H9 (cell line): Measurements from ENCODE around the gene SREBF1. TPM values are rescaled to one million over a fixed set of nuclear protein-coding genes. Genes with fewer than 3 reads are reported as not detected.

Experiments used
- DNase-seq: peaks from one replicate; pipeline ENCODE4 v3.0.0-alpha.2; 2017
- H2AFZ ChIP-seq: one replicate; pipeline ENCODE4 v1.6.1; 2013; ENCODE audit warnings: mild to moderate bottlenecking, low read length, control low read depth, moderate library complexity
- H2AK5ac ChIP-seq: 2 replicates; pipeline ENCODE4 v1.6.1; 2013; ENCODE audit warnings: low read length, control low read depth, mixed read lengths; ENCODE audit not compliant: insufficient read length
- H2BK120ac ChIP-seq: one replicate; pipeline ENCODE4 v1.6.1; 2013; ENCODE audit warnings: low read depth, mild to moderate bottlenecking, low read length, control low read depth, inconsistent platforms; ENCODE audit not compliant: poor library complexity, severe bottlenecking
- H2BK12ac ChIP-seq: 2 replicates; pipeline ENCODE4 v1.6.1; 2013; ENCODE audit warnings: low read length, control low read depth, mixed read lengths, low read depth; ENCODE audit not compliant: insufficient read length
- H2BK15ac ChIP-seq: 2 replicates; pipeline ENCODE4 v1.6.1; 2013; ENCODE audit warnings: low read depth, low read length, control low read depth
- H2BK20ac ChIP-seq: one replicate; pipeline ENCODE4 v1.6.1; 2013; ENCODE audit warnings: low read depth, mild to moderate bottlenecking, low read length, control low read depth, inconsistent platforms; ENCODE audit not compliant: poor library complexity, severe bottlenecking
- H2BK5ac ChIP-seq: 2 replicates; pipeline ENCODE4 v1.6.1; 2013; ENCODE audit warnings: low read length, control low read depth, mixed read lengths; ENCODE audit not compliant: insufficient read length
- H3K14ac ChIP-seq: 2 replicates; pipeline ENCODE4 v1.6.1; 2013; ENCODE audit warnings: low read length, control low read depth; ENCODE audit not compliant: insufficient read depth
- H3K18ac ChIP-seq: 2 replicates; pipeline ENCODE4 v1.6.1; 2013; ENCODE audit warnings: low read depth, mild to moderate bottlenecking, mixed read lengths, low read length, control low read depth; ENCODE audit not compliant: insufficient read length
- H3K23ac ChIP-seq: 2 replicates; pipeline ENCODE4 v1.6.1; 2013; ENCODE audit warnings: low read length, control low read depth, mixed read lengths, low read depth; ENCODE audit not compliant: insufficient read length
- H3K23me2 ChIP-seq: 2 replicates; pipeline ENCODE4 v1.6.1; 2013; ENCODE audit warnings: low read depth, mild to moderate bottlenecking, mixed read lengths, low read length, control low read depth; ENCODE audit not compliant: insufficient read length, poor library complexity, severe bottlenecking
- H3K27ac ChIP-seq: 2 replicates; pipeline ENCODE4 v1.5.1; 2013; ENCODE audit warnings: low read length, control low read depth, mixed read lengths, low read depth; ENCODE audit not compliant: insufficient read length
- H3K27me3 ChIP-seq: 2 replicates; pipeline ENCODE4 v1.6.1; 2013; ENCODE audit warnings: low read length, control low read depth, inconsistent platforms; ENCODE audit not compliant: insufficient read depth
- H3K4ac ChIP-seq: 2 replicates; pipeline ENCODE4 v1.6.1; 2013; ENCODE audit warnings: low read depth, mild to moderate bottlenecking, control low read depth, inconsistent platforms, low read length, moderate library complexity
- H3K4me1 ChIP-seq: 2 replicates; pipeline ENCODE4 v1.6.1; 2013; ENCODE audit warnings: low read length, control low read depth, inconsistent platforms; ENCODE audit not compliant: insufficient read depth
- H3K4me2 ChIP-seq: 2 replicates; pipeline ENCODE4 v1.6.1; 2013; ENCODE audit warnings: low read length, control low read depth, mixed read lengths; ENCODE audit not compliant: insufficient read length, insufficient read depth
- H3K56ac ChIP-seq: 2 replicates; pipeline ENCODE4 v1.6.1; 2013; ENCODE audit warnings: low read depth, mild to moderate bottlenecking, mixed read lengths, low read length, control low read depth; ENCODE audit not compliant: insufficient read length
- H3K79me1 ChIP-seq: 2 replicates; pipeline ENCODE4 v1.6.1; 2013; ENCODE audit warnings: low read depth, mild to moderate bottlenecking, moderate library complexity, low read length, control low read depth, inconsistent platforms; ENCODE audit not compliant: insufficient read depth, poor library complexity, severe bottlenecking
- H3K79me2 ChIP-seq: 2 replicates; pipeline ENCODE4 v1.6.1; 2013; ENCODE audit warnings: low read length, control low read depth, inconsistent platforms; ENCODE audit not compliant: insufficient read depth
- H3K9ac ChIP-seq: 2 replicates; pipeline ENCODE4 v1.6.1; 2013; ENCODE audit warnings: low read length, control low read depth, mixed read lengths; ENCODE audit not compliant: insufficient read length; ENCODE audit errors: extremely low read depth
- H3K9me3 ChIP-seq: one replicate; pipeline ENCODE4 v1.6.1; 2013; ENCODE audit warnings: low read depth, low read length, inconsistent platforms; ENCODE audit not compliant: control insufficient read depth
- H3T11ph ChIP-seq: one replicate; pipeline ENCODE4 v1.6.1; 2013; ENCODE audit warnings: mild to moderate bottlenecking, low read length, control low read depth, inconsistent platforms
- H4K20me1 ChIP-seq: one replicate; pipeline ENCODE4 v1.6.1; 2013; ENCODE audit not compliant: control insufficient read depth, insufficient read length, insufficient read depth
- H4K5ac ChIP-seq: 2 replicates; pipeline ENCODE4 v1.6.1; 2013; ENCODE audit warnings: low read depth, mild to moderate bottlenecking, mixed read lengths, low read length, control low read depth; ENCODE audit not compliant: insufficient read length
- H4K8ac ChIP-seq: replicated peaks from 2 replicates; pipeline ENCODE4 v1.6.1; 2013; ENCODE audit warnings: low read length, control low read depth, mixed read lengths, low read depth; ENCODE audit not compliant: insufficient read length
- H4K91ac ChIP-seq: 2 replicates; pipeline ENCODE4 v1.6.1; 2013; ENCODE audit warnings: low read depth, mild to moderate bottlenecking, moderate library complexity, mixed read lengths, low read length, control low read depth; ENCODE audit not compliant: insufficient read length
- H3K27ac Mint-ChIP-seq, 3 experiments: 2 replicates in 2 of 3; 3 replicates in 1 of 3; pipeline ENCODE4 v1.8.0; 2020 to 2021; ENCODE audit warnings: mixed read lengths in 3 of 3, mild to moderate bottlenecking in 1 of 3, moderate library complexity in 1 of 3
- H3K27me3 Mint-ChIP-seq: 2 replicates; pipeline ENCODE4 v1.8.0; 2021; ENCODE audit warnings: low read depth, mild to moderate bottlenecking, moderate library complexity, mixed read lengths
- H3K36me3 Mint-ChIP-seq, 3 experiments: 2 replicates in 2 of 3; 3 replicates in 1 of 3; pipeline ENCODE4 v1.8.0; 2020 to 2021; ENCODE audit warnings: low read depth in 3 of 3, mixed read lengths in 3 of 3; ENCODE audit not compliant: insufficient read depth in 1 of 3
- H3K4me1 Mint-ChIP-seq, 2 experiments: 2 replicates each; pipeline ENCODE4 v1.8.0; 2020; ENCODE audit warnings: mixed read lengths in 2 of 2
- H3K4me3 Mint-ChIP-seq, 2 experiments: 2 replicates in 1 of 2; 3 replicates in 1 of 2; pipeline ENCODE4 v1.8.0; 2020 to 2021; ENCODE audit warnings: mild to moderate bottlenecking in 2 of 2, mixed read lengths in 2 of 2, moderate library complexity in 1 of 2
- H3K9me3 Mint-ChIP-seq, 2 experiments: 2 replicates in 1 of 2; 3 replicates in 1 of 2; pipeline ENCODE4 v1.8.0; 2020; ENCODE audit warnings: mild to moderate bottlenecking in 2 of 2, mixed read lengths in 2 of 2, moderate library complexity in 1 of 2
- CTCF ChIP-seq: fragments of 200-600 bp; sonication (generic); conservative IDR thresholded peaks from 3 replicates; pipeline ENCODE4 v1.8.0; 2021; ENCODE audit warnings: antibody characterized with exemption, mild to moderate bottlenecking
- WGBS: extraction: QIAGEN DNeasy Blood & Tissue Kit; methylation state at CpG from one replicate; pipeline ENCODE4 v1.1.7; 2013; ENCODE audit warnings: missing lambda C conversion rate, low lambda C conversion rate, mixed read lengths; ENCODE audit not compliant: insufficient read length; ENCODE audit errors: extremely low coverage; 5-methylcytosine and 5-hydroxymethylcytosine counted together
- total RNA-seq: library from RNA; stranded (reverse); gene quantifications from 2 replicates; pipeline ENCODE4 v1.2.1, GENCODE V29; 2021

Gene SREBF1
- total RNA-seq, 1 experiment from 2014 or later: 81.9 TPM

GRCh38 chr17:17783116-17783824, 53.5 kb downstream of the SREBF1 start:
- DNase-seq: peak; percentile 91
- Histone ChIP-seq H2BK20ac (no peak overlapping the region), H3K27me3 (no peaks in the 10 kb centered on the region; the same call in 1 of the 2 replicates), H3K4ac (no peak overlapping the region), H3K4me1 (no peaks in the 10 kb centered on the region), H3T11ph (no peak overlapping the region), H2BK5ac (no peak overlapping the region), H3K9me3 (no peaks in the 10 kb centered on the region), H2AK5ac (no peak overlapping the region), H3K9ac (no peak overlapping the region), H3K23ac (no peak overlapping the region), H3K56ac (no peak overlapping the region), H3K79me1 (no peaks in the 10 kb centered on the region), H4K91ac (no peak overlapping the region), H4K8ac (no peak overlapping the region), H4K20me1 (peaks cover 4% of the 10 kb centered on the region), H3K27ac (no peak overlapping the region), H3K79me2 (no peaks in the 10 kb centered on the region), H3K18ac (no peak overlapping the region), H2BK15ac (no peak overlapping the region), H3K23me2 (peaks cover 26% of the 10 kb centered on the region), H3K4me2 (peak overlapping the region; percentile 90), H2BK120ac (no peak overlapping the region), H3K14ac (no peak overlapping the region; the same call in 1 of the 2 replicates), H2BK12ac (no peak overlapping the region), H2AFZ (no peak overlapping the region), H4K5ac (no peak overlapping the region)
- TF ChIP-seq CTCF: peak; percentile 56; the same call in 2 of the 3 replicates
- Mint-ChIP-seq H3K9me3 (no peaks in the 10 kb centered on the region; a peak in 1 of 5 replicates), H3K4me1 (peaks cover 35 to 63% of the 10 kb centered on the region in 2 experiments), H3K27ac (no peak overlapping the region), H3K36me3 (no peaks in the 10 kb centered on the region; a peak in 1 of 7 replicates), H3K4me3 (peak overlapping the region; percentile 67 to 87), H3K27me3 (peaks cover 70% of the 10 kb centered on the region)
- WGBS: no CpG with 5 or more reads among the region's 75 CpGs
